Measurements from ENCODE around the gene DRC3. TPM values are rescaled to one million over a fixed set of nuclear protein-coding genes. Genes with fewer than 3 reads are reported as not detected.

The DRC3 gene
- total RNA-seq, 1 donor from 2014 or later = 7.2 TPM

DNA sequence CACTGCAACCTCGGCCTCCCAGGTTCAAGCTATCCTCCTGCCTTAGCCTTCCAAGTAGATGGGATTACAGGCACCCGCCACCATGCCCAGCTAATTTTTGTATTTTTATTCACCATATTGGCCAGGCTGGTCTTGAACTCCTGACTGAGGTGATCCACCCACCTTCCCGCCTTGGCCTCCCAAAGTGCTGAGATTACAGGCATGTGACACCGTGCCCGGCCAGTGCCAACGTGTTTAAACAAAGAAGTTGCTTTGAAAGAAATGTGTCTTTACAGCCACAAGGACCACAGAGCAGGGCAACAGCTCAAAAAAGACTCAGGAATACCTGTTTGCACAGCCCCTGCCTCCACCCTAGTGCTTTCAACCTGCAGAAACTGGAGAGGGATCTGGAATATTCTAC, 41.3 kb downstream of the DRC3 start:
- DNase-seq (ENCODE audit: low spot score in 2 of 2) = no peak
- no peak overlapping the region for H3K27ac ChIP-seq

DNA sequence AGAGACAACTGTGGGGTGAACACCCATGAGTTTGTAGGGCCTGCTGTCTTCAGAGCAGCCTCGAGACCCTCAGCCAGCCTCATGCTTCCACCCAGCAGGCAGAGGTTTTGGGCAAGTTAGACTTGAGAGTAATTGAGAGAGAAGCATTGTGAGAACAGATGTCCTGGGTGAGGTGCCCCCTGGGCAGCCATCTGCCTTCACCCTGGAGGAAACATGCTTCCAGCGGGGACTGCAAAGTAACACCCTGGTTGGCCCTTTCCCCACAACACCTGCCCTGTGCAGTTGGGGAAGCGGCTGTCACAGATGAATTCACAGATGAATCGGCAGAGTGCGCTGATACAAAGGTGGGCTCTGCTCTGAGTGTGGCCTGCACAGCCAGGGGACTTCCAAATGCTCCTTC, 42.9 kb downstream of the DRC3 start:
- DNase-seq (ENCODE audit: low spot score in 2 of 2) = no peak
- H3K4me1 ChIP-seq = no peaks in the 10 kb centered on the region
- no peak overlapping the region for H3K27ac ChIP-seq
- no peaks in the 10 kb centered on the region for H3K9me3 ChIP-seq
- TF ChIP-seq, protein P1, sequence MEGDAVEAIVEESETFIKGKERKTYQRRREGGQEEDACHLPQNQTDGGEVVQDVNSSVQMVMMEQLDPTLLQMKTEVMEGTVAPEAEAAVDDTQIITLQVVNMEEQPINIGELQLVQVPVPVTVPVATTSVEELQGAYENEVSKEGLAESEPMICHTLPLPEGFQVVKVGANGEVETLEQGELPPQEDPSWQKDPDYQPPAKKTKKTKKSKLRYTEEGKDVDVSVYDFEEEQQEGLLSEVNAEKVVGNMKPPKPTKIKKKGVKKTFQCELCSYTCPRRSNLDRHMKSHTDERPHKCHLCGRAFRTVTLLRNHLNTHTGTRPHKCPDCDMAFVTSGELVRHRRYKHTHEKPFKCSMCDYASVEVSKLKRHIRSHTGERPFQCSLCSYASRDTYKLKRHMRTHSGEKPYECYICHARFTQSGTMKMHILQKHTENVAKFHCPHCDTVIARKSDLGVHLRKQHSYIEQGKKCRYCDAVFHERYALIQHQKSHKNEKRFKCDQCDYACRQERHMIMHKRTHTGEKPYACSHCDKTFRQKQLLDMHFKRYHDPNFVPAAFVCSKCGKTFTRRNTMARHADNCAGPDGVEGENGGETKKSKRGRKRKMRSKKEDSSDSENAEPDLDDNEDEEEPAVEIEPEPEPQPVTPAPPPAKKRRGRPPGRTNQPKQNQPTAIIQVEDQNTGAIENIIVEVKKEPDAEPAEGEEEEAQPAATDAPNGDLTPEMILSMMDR (IDR thresholded peaks at IDR 0.05) = no peak
- H3K27me3 ChIP-seq = no peaks in the 10 kb centered on the region
- H3K4me3 ChIP-seq = no peak overlapping the region
- H3K36me3 ChIP-seq = peaks cover 6 to 19% of the 10 kb centered on the region in 2 donors
- intact Hi-C loops (cut with DNase I) = no loop called here

More for the DNA sequence above, 41.3 kb downstream of the DRC3 start:
- H3K36me3 ChIP-seq = peaks cover 6 to 14% of the 10 kb centered on the region in 2 donors
- TF ChIP-seq, protein P1 (IDR thresholded peaks at IDR 0.05) = no peak
- H3K4me1 ChIP-seq = no peaks in the 10 kb centered on the region
- no peaks in the 10 kb centered on the region for H3K9me3 ChIP-seq
- intact Hi-C loops (cut with DNase I) = no loop called here
- H3K27me3 ChIP-seq = no peaks in the 10 kb centered on the region
- no peak overlapping the region for H3K4me3 ChIP-seq

DNA sequence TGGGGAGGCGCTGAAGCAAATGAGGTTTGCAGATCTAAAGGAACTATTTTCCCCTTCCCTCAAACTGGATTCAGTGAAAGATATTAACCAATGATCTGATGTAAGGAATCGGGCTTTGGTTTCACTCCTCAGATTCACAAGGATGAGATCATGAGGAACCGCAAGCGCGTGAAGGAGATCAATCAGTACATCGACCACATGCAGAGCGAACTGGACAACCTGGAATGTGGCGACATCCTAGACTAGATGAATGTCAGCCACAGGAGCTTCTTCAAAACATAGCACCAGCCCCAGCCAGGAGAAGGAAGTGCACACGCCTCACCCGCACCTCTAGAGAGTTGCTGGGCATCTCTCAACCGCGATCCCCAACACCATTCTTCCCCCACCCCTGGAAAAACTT, 43.8 kb downstream of the DRC3 start:
- Histone ChIP-seq H3K4me3 (no peak overlapping the region), H3K4me1 (no peaks in the 10 kb centered on the region), H3K27me3 (no peaks in the 10 kb centered on the region), H3K27ac (no peak overlapping the region), H3K9me3 (no peaks in the 10 kb centered on the region), H3K36me3 (peaks cover 8 to 26% of the 10 kb centered on the region in 2 donors)
- DNase-seq (ENCODE audit: low spot score in 2 of 2) = no peak
- TF ChIP-seq, protein P1 (IDR thresholded peaks at IDR 0.05) = no peak
- intact Hi-C loops (cut with DNase I) = no loop called here

DNA sequence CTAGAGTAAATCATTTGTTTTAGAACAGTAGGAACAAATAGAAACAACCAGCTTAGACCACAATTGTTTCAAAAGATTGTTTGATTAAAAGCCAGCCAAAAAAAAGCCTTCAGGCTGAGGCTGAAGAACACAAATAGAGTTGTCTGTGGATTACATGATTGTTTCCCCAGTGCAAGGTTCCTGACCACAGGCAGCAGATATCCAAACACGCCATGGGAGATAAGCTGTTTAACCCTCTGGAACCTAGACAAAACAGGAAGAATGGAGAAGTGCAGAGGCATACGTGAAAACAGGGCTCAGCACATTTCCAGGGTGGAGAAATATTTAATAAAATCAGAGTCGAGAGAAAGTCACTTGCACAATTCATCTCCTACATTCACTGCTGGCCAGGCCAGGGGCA, 45.3 kb downstream of the DRC3 start:
- intact Hi-C loops (cut with DNase I) = no loop called here

DNA sequence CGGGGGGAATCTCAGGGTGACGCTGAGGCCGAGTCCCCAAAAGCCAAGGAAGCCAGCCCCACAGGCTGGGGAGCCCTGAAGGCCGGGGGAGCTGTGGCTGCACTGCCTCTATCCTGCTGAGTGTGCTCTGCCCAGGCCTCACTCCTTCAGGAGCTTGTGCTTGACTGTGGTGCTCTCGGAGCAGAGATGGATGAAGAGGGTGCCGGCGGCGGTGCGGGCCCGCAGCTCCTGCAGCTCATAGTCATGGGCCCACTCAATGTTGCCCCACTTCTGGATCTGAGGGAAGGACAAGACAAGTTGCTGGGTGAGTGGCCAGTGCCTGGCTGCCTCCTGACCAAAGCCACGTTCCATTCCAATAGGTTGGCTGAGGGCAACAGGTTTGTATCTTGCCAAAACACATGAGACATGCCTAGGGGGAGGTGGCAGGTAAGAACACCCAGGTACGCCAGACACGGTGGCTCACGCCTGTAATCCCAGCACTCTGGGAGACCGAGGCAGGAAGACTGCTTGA, 45.8 kb downstream of the DRC3 start:
- Histone ChIP-seq H3K27ac (no peak overlapping the region), H3K36me3 (peaks cover 8 to 28% of the 10 kb centered on the region in 2 donors), H3K27me3 (no peaks in the 10 kb centered on the region), H3K4me3 (no peak overlapping the region), H3K9me3 (no peaks in the 10 kb centered on the region), H3K4me1 (no peaks in the 10 kb centered on the region)
- no peak for DNase-seq (ENCODE audit: low spot score in 2 of 2)
- TF ChIP-seq, protein P1 (IDR thresholded peaks at IDR 0.05) = no peak
- intact Hi-C loops (cut with DNase I) = no loop called here

More for the DNA sequence above, 45.3 kb downstream of the DRC3 start:
- Histone ChIP-seq H3K27ac (no peak overlapping the region), H3K4me3 (no peak overlapping the region), H3K27me3 (no peaks in the 10 kb centered on the region), H3K9me3 (no peaks in the 10 kb centered on the region), H3K4me1 (no peaks in the 10 kb centered on the region), H3K36me3 (peaks cover 8 to 28% of the 10 kb centered on the region in 2 donors)
- DNase-seq (ENCODE audit: low spot score in 2 of 2) = no peak
- TF ChIP-seq, protein P1 (IDR thresholded peaks at IDR 0.05) = no peak

DNA sequence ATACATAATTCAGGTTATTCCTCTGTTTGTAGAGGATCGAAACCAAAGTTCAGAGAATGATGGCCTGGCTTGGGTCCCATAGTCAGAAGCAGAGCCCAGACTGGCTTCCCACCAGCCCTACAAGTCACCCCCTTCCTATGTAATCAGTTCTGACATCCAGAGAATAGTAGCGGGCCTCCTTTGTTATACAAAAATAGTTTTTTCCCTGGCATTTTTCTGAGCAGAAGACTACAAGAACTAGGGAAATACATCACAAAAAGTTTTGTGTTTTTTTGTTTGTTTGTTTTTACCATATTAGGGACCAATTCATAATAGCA, 47.1 kb downstream of the DRC3 start:
- no peak overlapping the region for H3K4me3 ChIP-seq
- no peak for DNase-seq (ENCODE audit: low spot score in 2 of 2)
- TF ChIP-seq, protein P1 (IDR thresholded peaks at IDR 0.05) = no peak
- H3K36me3 ChIP-seq = peaks cover 14 to 35% of the 10 kb centered on the region in 2 donors
- intact Hi-C loops (cut with DNase I) = no loop called here
- H3K4me1 ChIP-seq = no peaks in the 10 kb centered on the region
- no peaks in the 10 kb centered on the region for H3K27me3 ChIP-seq
- H3K9me3 ChIP-seq = no peaks in the 10 kb centered on the region
- no peak overlapping the region for H3K27ac ChIP-seq

Data from ascending aorta (tissue), 2 donors.